Stimulated activated CD4-positive, alpha-beta T cell treated with anti-CD3 and anti-CD28 coated beads, Interleukin-1b, Interleukin-23, amount 100 ng/mL, for 24 hours (primary cell): ENCODE measurements around the gene HELLS.
"Not testable (repeated sequence)": the region's sequence is repeated elsewhere in the genome, so short reads cannot be mapped to it uniquely, and the experiment has no call there.

Source experiments
- DNase-seq, 4 experiments: peaks; one replicate each; pipeline ENCODE4 v3.0.0-alpha.2; 2020; ENCODE audit warnings: low read depth in 4 of 4, low spot score in 1 of 4

The HELLS gene

GRCh38 chr10:94545391-94546048 is at the start of gene HELLS:
Gene HELLS (plus strand): TSS chr10:94545788. CDS start chr10:94545922, 134 bp downstream.
- peak; percentile 37 to 68 (median 66) for DNase-seq

DNA sequence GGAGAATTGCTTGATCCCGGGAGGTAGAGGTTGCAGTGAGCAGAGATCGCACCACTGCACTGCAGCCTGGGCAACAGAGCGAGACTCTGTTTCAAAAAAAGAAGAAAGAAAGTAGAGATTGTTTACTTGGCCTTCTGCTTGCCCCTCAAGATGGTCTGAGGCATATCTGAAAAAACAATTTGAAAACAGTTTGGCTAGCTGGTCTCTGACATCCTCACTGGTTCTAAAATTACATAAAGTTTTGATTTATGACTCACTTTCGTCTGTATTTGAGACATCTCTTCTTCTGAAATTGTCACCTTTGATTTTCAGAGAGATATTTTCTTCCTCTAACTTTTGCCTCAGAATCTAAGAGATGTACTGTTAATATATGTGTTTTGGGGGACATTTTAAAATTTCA is 49.6 kb upstream of the HELLS start:
- DNase-seq: no peak

GRCh38 chr10:94496646-94497045 is 48.9 kb upstream of the HELLS start:
- DNase-seq: no peak

DNA sequence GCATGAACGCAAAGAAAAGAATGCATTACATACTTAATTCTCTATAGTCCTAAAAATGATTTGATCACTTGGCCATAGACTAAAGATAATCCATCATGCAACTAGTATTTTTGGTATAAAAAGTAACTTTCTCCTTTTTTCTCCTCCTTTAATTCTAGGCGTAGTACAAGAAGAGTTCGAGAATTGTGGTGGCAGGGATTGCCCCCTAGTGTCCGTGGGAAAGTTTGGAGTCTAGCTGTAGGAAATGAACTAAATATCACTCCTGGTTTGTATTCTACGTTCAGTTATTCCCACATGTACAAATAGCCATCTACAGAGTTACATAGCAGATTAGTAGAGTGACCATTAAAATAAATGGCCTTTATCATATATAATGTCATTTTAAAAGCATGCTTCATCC is 45.5 kb upstream of the HELLS start:
- no peak for DNase-seq

DNA sequence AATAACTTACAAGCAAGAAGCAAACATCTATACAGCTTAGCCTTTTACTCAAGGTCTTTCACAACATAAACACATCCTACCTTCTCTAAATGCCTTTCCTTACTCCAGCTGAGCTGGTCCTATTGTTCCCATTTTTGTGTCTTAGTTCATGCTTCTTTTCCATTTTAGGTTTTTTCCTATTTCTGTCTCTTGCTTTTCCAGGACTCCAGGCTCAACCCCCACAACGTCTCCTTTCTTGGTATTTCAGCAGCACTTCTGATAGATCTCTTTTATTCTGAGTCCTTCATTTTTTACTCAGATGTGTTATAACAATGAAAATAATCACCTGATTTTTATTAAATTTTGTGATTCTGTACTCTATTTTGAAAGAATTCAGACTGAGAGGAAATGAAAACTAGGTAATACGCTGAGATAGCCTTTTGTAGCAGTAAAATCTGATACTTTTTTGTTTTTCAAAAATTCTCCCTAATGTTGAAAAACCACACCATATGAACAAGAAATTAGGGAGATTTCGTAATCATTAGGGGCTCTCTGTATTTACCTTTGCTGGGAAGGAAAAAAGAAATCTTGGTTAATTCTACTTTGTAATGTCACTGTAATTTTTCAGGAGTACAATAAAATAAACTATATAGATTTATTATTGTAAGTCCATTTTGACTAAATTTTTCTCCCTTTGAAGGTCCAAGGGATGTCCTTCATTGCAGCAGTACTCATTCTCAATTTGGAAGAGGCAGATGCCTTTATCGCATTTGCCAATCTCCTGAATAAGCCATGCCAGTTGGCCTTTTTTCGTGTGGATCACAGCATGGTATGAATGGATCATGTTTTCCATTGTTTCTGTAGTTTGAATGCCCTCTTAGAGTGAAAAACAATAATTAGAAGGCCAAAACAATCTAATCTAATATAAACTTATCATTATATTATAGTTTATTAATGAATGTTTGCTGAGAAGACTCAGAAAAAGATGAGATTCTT is 24.0 kb upstream of the HELLS start:
- DNase-seq: no peak

DNA sequence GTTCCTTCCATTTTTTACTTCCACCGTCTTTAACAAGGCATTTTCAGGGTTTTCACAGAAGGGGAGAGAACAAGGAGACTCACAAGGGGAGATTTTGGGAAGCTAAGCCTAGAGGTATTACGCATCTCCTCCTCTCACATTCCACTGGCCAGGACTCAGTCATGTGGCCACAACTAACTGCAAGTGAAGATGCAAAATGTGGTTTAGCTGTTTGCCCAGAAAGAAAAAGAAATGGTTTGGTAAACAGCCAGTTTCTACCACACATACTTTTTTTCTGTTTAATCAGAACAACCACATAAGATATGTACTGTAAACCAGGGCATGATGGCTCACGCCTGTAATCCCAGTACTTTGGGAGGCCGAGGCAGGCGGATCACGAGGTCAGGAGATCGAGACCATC is 21.4 kb upstream of the HELLS start:
- no peak for DNase-seq

GRCh38 chr10:94524711-94525110 is 20.9 kb upstream of the HELLS start:
- DNase-seq: no peak

- not testable (repeated sequence) for DNase-seq
These were observed 14.0 kb upstream of the HELLS start for GRCh38 chr10:94531550-94531949.

GRCh38 chr10:94533027-94533426 is 12.6 kb upstream of the HELLS start:
- no peak for DNase-seq

DNA sequence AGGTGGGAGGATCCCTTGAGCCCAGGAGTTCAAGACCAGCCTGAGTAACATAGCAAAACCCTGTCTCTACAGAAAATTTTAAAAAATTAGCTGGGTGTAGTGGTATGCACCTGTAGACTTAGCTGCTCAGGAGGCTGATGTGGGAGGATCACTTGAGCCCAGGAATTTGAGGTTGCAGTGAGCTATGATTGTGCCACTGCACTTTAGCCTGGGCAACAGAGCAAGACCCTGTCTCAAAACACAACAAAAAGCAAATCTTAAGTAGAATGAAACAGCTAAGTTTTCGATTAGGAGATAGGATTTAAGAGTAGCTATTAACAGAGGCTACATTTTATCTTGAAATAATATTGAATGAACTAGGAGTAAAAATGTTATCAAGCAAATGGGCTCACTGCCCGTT is 3.3 kb upstream of the HELLS start:
- not testable (repeated sequence) for DNase-seq

DNA sequence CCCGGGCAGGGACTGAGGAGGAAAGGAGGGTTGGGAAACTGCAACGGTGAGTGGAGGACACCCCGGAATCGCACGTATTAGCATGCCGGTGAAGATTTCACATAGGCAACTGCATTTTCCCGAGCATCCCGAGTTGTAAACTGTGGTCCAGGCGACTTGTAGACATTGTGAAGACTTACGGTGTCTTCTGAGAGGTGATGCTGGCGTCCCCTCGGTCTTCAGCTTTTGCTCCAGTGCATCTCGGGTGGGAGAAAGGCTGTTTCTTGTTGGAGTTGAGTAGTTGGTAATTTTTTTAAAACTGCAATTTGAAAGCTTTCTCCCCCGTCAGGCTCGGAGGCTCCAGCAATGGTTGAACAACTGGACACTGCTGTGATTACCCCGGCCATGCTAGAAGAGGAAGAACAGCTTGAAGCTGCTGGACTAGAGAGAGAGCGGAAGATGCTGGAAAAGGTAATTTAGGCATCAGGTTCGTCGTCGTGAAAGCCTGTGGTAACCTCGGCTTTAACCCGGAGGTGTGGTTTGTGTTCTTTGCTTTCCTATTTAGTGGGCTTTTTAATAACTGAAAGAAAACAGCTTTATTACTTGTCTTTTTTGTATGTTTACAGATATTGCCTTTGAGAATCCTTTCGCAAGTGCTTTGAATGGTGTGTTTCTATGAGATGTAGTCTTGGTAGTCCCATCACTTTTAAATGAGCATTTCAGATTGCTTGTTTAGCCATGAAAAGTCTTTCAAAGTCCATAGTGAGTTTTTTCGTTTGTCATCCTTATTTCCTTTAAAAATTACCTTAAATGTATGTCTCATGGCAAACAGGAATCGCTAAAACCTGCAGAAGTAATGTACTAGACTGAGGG is 687 bp downstream of the HELLS start:
- peak in 2 of 4 experiments; percentile 1 to 2 for DNase-seq

DNA sequence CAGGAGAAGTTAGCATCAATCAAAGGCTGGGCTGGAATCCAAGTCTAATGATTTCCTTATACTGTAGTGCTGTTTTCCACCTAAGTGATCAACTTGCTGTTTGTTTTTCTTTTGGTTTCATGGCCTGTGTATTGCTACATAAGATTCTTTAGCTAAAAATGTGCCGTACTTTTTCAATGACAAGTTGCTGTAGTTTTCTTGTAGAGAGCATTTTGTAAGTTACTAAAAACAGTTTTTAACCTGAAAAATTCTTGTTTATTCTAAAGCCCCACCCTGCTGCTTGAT is 1.3 kb downstream of the HELLS start:
- no peak for DNase-seq

GRCh38 chr10:94549221-94549620 is 3.6 kb downstream of the HELLS start:
- no peak for DNase-seq

- not testable (repeated sequence) for DNase-seq
These were observed 22.2 kb downstream of the HELLS start for GRCh38 chr10:94567714-94568307.

- DNase-seq: no peak
These were observed 25.5 kb downstream of the HELLS start for GRCh38 chr10:94571081-94571480.

DNA sequence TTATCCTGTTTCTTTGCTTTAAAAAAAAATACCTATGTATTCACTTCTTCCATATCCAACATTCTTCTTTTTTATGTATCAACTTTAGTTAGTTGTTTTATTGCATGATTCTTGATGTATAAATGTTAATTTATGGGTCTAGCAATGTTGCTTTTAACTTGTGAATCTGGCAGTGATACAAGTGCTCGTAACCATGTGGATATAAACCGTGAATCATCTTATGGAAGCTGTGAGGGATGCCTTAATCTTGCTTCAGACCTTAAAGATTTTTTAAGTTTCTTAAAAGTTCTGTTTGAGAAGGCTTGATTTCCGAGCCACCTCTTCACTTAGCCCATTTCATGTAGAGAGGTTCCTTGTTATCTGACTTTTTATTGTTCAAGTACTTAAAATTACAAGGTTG is 25.9 kb downstream of the HELLS start:
- DNase-seq: no peak

- no peak for DNase-seq
These were observed 33.2 kb downstream of the HELLS start for GRCh38 chr10:94578790-94579189.

DNA sequence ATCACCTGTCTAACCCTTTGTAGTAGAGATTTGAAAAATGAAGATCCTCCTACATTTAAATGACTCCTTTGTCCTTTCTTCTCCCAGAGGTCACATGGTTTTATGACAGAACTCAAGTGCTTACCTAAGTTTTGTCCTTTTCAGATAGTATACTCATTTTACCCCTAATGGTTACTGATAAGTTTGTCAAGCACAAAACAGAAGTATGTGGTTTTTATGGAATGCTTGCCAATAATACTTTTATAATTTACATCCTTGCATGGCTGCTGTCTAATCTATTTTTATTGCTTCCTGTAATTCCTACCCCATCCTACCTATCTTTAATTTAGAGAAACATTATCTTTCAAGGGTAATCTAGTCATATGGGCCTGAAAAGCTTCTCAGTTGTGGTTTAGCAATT is 37.5 kb downstream of the HELLS start:
- DNase-seq: no peak

- DNase-seq: no peak
These were observed 46.0 kb downstream of the HELLS start for GRCh38 chr10:94591461-94592205.

- DNase-seq: no peak
These were observed 57.3 kb downstream of the HELLS start for GRCh38 chr10:94602729-94603515.
